ENCODE measurements around the gene ARSK.

The ARSK gene

GRCh38 chr5:95652849-95653248, 97.9 kb downstream of the ARSK start:
- DNase-seq: no peak

- no peak for DNase-seq
Measured at GRCh38 chr5:95654196-95654595, 99.3 kb downstream of the ARSK start.

Data from NCI-H774 (cell line).